GM21390 (cell line): ENCODE measurements around the gene NDUFA7.
"Not testable (repeated sequence)": the region's sequence is repeated elsewhere in the genome, so short reads cannot be mapped to it uniquely, and the experiment has no call there.

Source experiments
- ATAC-seq: cut with Tn5 transposase; IDR thresholded peaks from one replicate; pipeline ENCODE4 v1.9.1; 2021; ENCODE audit not compliant: unreplicated experiment

Gene NDUFA7

GRCh38 chr19:8269724-8270123 lies 51.5 kb downstream of the NDUFA7 start:
- no peak for ATAC-seq

GRCh38 chr19:8265872-8266271 lies 55.3 kb downstream of the NDUFA7 start:
- no peak for ATAC-seq

GRCh38 chr19:8264248-8264647 lies 56.9 kb downstream of the NDUFA7 start:
- not testable (repeated sequence) for ATAC-seq

- no peak for ATAC-seq
Measured at GRCh38 chr19:8262431-8262830, 58.7 kb downstream of the NDUFA7 start.

GRCh38 chr19:8261881-8262280 lies 59.3 kb downstream of the NDUFA7 start:
- ATAC-seq: no peak

- no peak for ATAC-seq
Measured at GRCh38 chr19:8261347-8261746, 59.8 kb downstream of the NDUFA7 start.
